ENCODE results near the gene ITGAL.

- no peak for TF ChIP-seq CTCF (IDR thresholded peaks at IDR 0.05)
- no peak for TF ChIP-seq ZFX (IDR thresholded peaks at IDR 0.05; ENCODE audit: borderline replicate concordance)
Measured at GRCh38 chr16:30521873-30522641, 49.5 kb downstream of the ITGAL start.

All from 22Rv1 (cell line).